Measurements from ENCODE around the gene ALOX5. TPM values are rescaled to one million over a fixed set of nuclear protein-coding genes. Genes with fewer than 3 reads are reported as not detected.

The ALOX5 gene
- total and polyA plus RNA-seq, 4 donors: 21.5 to 270 (median 144) TPM

DNA sequence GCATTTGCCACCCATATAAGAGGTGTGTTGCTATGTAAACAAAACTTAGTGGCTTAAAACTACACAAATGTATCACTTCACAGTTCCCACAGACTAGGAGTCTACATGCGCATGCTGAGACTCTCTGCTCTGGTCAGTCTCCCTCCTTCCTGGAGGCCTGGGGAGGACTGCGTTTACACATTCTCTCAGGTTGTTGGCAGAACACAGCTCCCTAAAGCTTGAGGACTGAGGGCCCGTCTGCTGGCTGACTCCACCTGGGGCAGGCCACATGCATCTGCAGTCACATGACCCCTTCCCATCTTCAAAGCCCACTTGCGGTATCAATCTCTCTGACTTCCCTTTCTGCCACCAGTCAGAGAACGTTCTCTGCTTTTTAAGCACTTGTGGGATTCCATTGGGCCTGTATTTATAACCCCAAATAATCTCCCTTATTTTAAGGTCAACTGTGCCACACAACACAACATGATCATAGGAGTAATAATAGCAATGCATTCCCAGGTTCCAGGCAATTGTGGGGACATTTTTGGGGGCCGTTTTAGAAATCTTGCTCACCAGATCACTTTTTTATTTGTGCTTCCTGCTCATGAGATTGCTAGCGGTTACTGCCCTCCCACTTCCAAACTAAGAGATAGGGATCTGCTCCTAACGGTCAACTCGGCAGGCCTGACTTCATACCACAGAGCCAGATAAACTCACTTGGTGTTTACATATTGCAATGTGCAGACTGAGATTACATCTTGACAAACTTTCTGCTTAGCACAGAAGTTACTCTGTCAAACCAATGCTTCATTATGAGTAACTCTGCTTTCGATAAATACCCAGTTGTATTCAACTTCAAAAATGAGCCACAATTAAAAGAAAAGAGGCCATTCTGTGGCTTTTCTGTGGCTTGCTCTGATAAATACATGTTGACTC, 96.3 kb downstream of the ALOX5 start:
- peak in 2 of 3 donors; percentile 39 to 56 for DNase-seq
- Histone ChIP-seq H3K36me3 (ENCODE audit: control insufficient read depth in 4 of 4, insufficient read depth in 4 of 4, low read length in 4 of 4) (no peaks in the 10 kb centered on the region), H3K27ac (ENCODE audit: low read depth in 1 of 2, low read length in 1 of 2) (peak overlapping the region in 1 of 2 donors; percentile 89), H3K9ac (ENCODE audit: insufficient read depth in 1 of 2, low read length in 2 of 2) (no peak overlapping the region), H3K4me3 (no peak overlapping the region), H3K4me1 (ENCODE audit: control insufficient read depth in 5 of 5, insufficient read depth in 5 of 5, low read length in 5 of 5) (peaks cover 7 to 18% (median 8%) of the 10 kb centered on the region in 5 donors), H3K27me3 (ENCODE audit: control insufficient read depth in 3 of 3, insufficient read depth in 3 of 3, low read length in 2 of 3) (no peaks in the 10 kb centered on the region), H3K9me3 (ENCODE audit: control insufficient read depth in 4 of 4, insufficient read depth in 3 of 4, low read length in 3 of 4) (no peaks in the 10 kb centered on the region)
- peak; percentile 23 for ATAC-seq (ENCODE audit: insufficient read depth, low FRiP score)
- no peak for TF ChIP-seq CTCF (IDR thresholded peaks at IDR 0.05; ENCODE audit: control extremely low read depth, extremely low read depth)
- WGBS, 2 donors: 17 to 25% methylated on average over 10 of the region's 10 CpGs

DNA sequence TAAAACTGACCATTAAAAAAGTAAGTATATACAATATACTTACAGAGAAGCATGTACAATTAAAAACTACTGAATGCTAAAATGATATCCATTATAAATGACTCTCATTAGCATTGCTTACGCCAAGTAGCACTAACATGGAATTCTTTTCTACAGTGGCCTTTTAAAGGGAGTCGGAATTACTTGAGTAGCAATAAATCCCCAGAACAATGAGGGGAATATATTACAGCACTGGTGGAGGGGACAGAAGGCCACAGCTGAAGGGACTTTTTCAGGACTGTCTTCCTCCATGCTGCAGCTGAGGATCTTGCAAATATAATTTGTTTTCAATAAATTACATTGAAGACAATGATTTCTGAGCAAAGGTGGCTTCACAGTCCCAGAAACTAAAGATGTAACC, 97.0 kb downstream of the ALOX5 start:
- H3K4me3 ChIP-seq: no peak overlapping the region
- H3K27me3 ChIP-seq (ENCODE audit: control insufficient read depth in 3 of 3, insufficient read depth in 3 of 3, low read length in 2 of 3): no peaks in the 10 kb centered on the region
- DNase-seq: no peak
- H3K9me3 ChIP-seq (ENCODE audit: control insufficient read depth in 4 of 4, insufficient read depth in 3 of 4, low read length in 3 of 4): no peaks in the 10 kb centered on the region
- no peak overlapping the region for H3K27ac ChIP-seq (ENCODE audit: low read depth in 1 of 2, low read length in 1 of 2)
- no peaks in the 10 kb centered on the region for H3K36me3 ChIP-seq (ENCODE audit: control insufficient read depth in 4 of 4, insufficient read depth in 4 of 4, low read length in 4 of 4)
- no peak for ATAC-seq (ENCODE audit: insufficient read depth, low FRiP score)
- H3K4me1 ChIP-seq (ENCODE audit: control insufficient read depth in 5 of 5, insufficient read depth in 5 of 5, low read length in 5 of 5): peaks cover 7 to 18% (median 8%) of the 10 kb centered on the region in 5 donors
- no peak overlapping the region for H3K9ac ChIP-seq (ENCODE audit: insufficient read depth in 1 of 2, low read length in 2 of 2)
- no peak for TF ChIP-seq CTCF (IDR thresholded peaks at IDR 0.05; ENCODE audit: control extremely low read depth, extremely low read depth)
- WGBS, 2 donors: 72 to 86% methylated on average over 2 of the region's 2 CpGs

GRCh38 chr10:45471531-45472310, 97.7 kb downstream of the ALOX5 start:
- DNase-seq: no peak
- 66 to 77% methylated on average over 8 of the region's 8 CpGs for WGBS, 2 donors
- Histone ChIP-seq H3K27me3 (ENCODE audit: control insufficient read depth in 3 of 3, insufficient read depth in 3 of 3, low read length in 2 of 3) (no peaks in the 10 kb centered on the region), H3K27ac (ENCODE audit: low read depth in 1 of 2, low read length in 1 of 2) (no peak overlapping the region), H3K9ac (ENCODE audit: insufficient read depth in 1 of 2, low read length in 2 of 2) (no peak overlapping the region), H3K36me3 (ENCODE audit: control insufficient read depth in 4 of 4, insufficient read depth in 4 of 4, low read length in 4 of 4) (no peaks in the 10 kb centered on the region), H3K4me3 (no peak overlapping the region), H3K4me1 (ENCODE audit: control insufficient read depth in 5 of 5, insufficient read depth in 5 of 5, low read length in 5 of 5) (peaks cover 7 to 18% (median 8%) of the 10 kb centered on the region in 5 donors), H3K9me3 (ENCODE audit: control insufficient read depth in 4 of 4, insufficient read depth in 3 of 4, low read length in 3 of 4) (peaks cover 0 to 1% (median 0%) of the 10 kb centered on the region in 4 donors)
- TF ChIP-seq CTCF (IDR thresholded peaks at IDR 0.05; ENCODE audit: control extremely low read depth, extremely low read depth): no peak
- ATAC-seq (ENCODE audit: insufficient read depth, low FRiP score): no peak

All from lung (tissue), 12 donors.